22Rv1 (cell line): ENCODE measurements around the gene SCNN1A.

Source experiments
- H3K27ac ChIP-seq: fragments of 450-650 bp; 2 replicates; pipeline ENCODE4 v1.5.1; 2017
- CTCF ChIP-seq: fragments of 450-650 bp; IDR thresholded peaks from 2 replicates; pipeline ENCODE4 v1.5.1; 2017; ENCODE audit warnings: mild to moderate bottlenecking
- ZFX ChIP-seq: fragments of 450-650 bp; IDR thresholded peaks from 2 replicates; pipeline ENCODE4 v1.6.1; 2017; ENCODE audit warnings: antibody characterized with exemption, borderline replicate concordance

The SCNN1A gene

GRCh38 chr12:6367065-6367968 is 8.0 kb downstream of the SCNN1A start:
- H3K27ac ChIP-seq: peak overlapping the region; percentile 49
- TF ChIP-seq ZFX (no peak), CTCF (0 out of 2 replicates have a peak, but pooled peaks have one; percentile 23)

GRCh38 chr12:6364044-6364374 is 11.4 kb downstream of the SCNN1A start:
- TF ChIP-seq CTCF: no peak
- no peak for TF ChIP-seq ZFX
- H3K27ac ChIP-seq: peak overlapping the region; percentile 96

- peak overlapping the region; percentile 96 for H3K27ac ChIP-seq
- TF ChIP-seq ZFX: no peak
- TF ChIP-seq CTCF: peak; percentile 25
Measured at GRCh38 chr12:6363330-6364043, 11.9 kb downstream of the SCNN1A start.

- TF ChIP-seq CTCF (no peak), ZFX (no peak)
- peak overlapping the region; percentile 96 for H3K27ac ChIP-seq
Measured at GRCh38 chr12:6363010-6363329, 12.4 kb downstream of the SCNN1A start.

- TF ChIP-seq CTCF (no peak), ZFX (no peak)
- peak overlapping the region; percentile 32; the same call in 1 of the 2 replicates for H3K27ac ChIP-seq
Measured at GRCh38 chr12:6362403-6362802, 13.0 kb downstream of the SCNN1A start.

GRCh38 chr12:6361834-6362233 is 13.5 kb downstream of the SCNN1A start:
- H3K27ac ChIP-seq: peak overlapping the region; percentile 32; the same call in 1 of the 2 replicates
- TF ChIP-seq ZFX (no peak), CTCF (no peak)
